B cell (primary cell): ENCODE measurements around the gene CINP. TPM values are rescaled to one million over a fixed set of nuclear protein-coding genes. Genes with fewer than 3 reads are reported as not detected.

Experiments
- ATAC-seq: fragments of 200-7000 bp; cut with Tn5 transposase; one replicate; pipeline ENCODE4 v1.10.0; 2021; ENCODE audit warnings: low read depth, mild to moderate bottlenecking, moderate number of reproducible peaks, moderate library complexity
- CTCF ChIA-PET: fragments of 350-600 bp; sonication (Branson Sonifier 250); formaldehyde crosslinking; loops from one replicate; lab custom pipeline; 2021; ENCODE audit warnings: antibody characterized with exemption, inconsistent platforms; lab: Charles Lee
- POLR2A ChIA-PET: fragments of 350-600 bp; sonication (Branson Sonifier 250); formaldehyde crosslinking; loops from one replicate; lab custom pipeline; 2021; ENCODE audit warnings: antibody characterized with exemption; lab: Charles Lee
- DNase-seq: peaks from one replicate; pipeline ENCODE4 v3.0.0; 2013
- H2AFZ ChIP-seq: 2 replicates; pipeline ENCODE4 v1.6.1; 2012; ENCODE audit warnings: mild to moderate bottlenecking, low read depth, low read length; ENCODE audit not compliant: insufficient read depth, poor library complexity, severe bottlenecking
- H3K27ac ChIP-seq, 2 donors: 1 replicate in 1 of 2; 2 replicates in 1 of 2; pipeline ENCODE4 v1.5.1; 2012 to 2013; ENCODE audit warnings: low read length in 2 of 2, mild to moderate bottlenecking in 2 of 2, moderate library complexity in 1 of 2
- H3K27me3 ChIP-seq, 4 experiments: fragments of 200-600 bp in 1 of 4; sonication (generic) in 1 of 4; replicated peaks in 1 of 4; 1 replicate in 2 of 4; 2 replicates in 2 of 4; pipeline versions ENCODE4 v1.6.1 to v1.7.0; 2013 to 2016; ENCODE audit warnings: low read length in 3 of 4, mild to moderate bottlenecking in 2 of 4, mixed read lengths in 1 of 4, moderate library complexity in 1 of 4; ENCODE audit not compliant: insufficient read depth in 4 of 4, control insufficient read depth in 3 of 4; ENCODE audit errors: control extremely low read depth in 1 of 4
- H3K36me3 ChIP-seq, 2 experiments: replicated peaks in 1 of 2; 1 replicate in 1 of 2; 2 replicates in 1 of 2; pipeline versions ENCODE4 v1.6.1 to v1.7.1; 2013; ENCODE audit warnings: low read length in 1 of 2; ENCODE audit not compliant: insufficient read depth in 2 of 2, control insufficient read depth in 1 of 2; ENCODE audit errors: control extremely low read depth in 1 of 2, extremely low read depth in 1 of 2
- H3K4me1 ChIP-seq, 2 donors: fragments of 200-600 bp in 1 of 2; sonication (generic) in 1 of 2; 1 replicate in 1 of 2; 2 replicates in 1 of 2; pipeline versions ENCODE4 v1.5.1 to v1.6.1; 2013 to 2017; ENCODE audit warnings: low read length in 2 of 2; ENCODE audit not compliant: control insufficient read depth in 2 of 2, insufficient read depth in 2 of 2
- H3K4me2 ChIP-seq: replicated peaks from 2 replicates; pipeline ENCODE3; 2012; ENCODE audit warnings: mild to moderate bottlenecking, low read depth, low read length; ENCODE audit not compliant: poor library complexity, severe bottlenecking
- H3K4me3 ChIP-seq, 5 experiments: fragments of 200-600 bp in 1 of 5; sonication (generic) in 1 of 5; 1 replicate in 3 of 5; 2 replicates in 2 of 5; pipeline versions ENCODE4 v1.5.1 to v1.7.0; 2011 to 2016; ENCODE audit warnings: low read length in 4 of 5, mild to moderate bottlenecking in 4 of 5, low read depth in 2 of 5, control low read depth in 1 of 5, moderate library complexity in 1 of 5; ENCODE audit not compliant: insufficient read depth in 1 of 5; ENCODE audit errors: control extremely low read depth in 1 of 5, extremely low read depth in 1 of 5
- H3K79me2 ChIP-seq: fragments of 200-600 bp; sonication (generic); one replicate; pipeline ENCODE4 v1.6.0; 2016; ENCODE audit warnings: low read length; ENCODE audit not compliant: control insufficient read depth, insufficient read depth
- H3K9ac ChIP-seq: fragments of 200-600 bp; sonication (generic); 2 replicates; pipeline ENCODE4 v1.6.1; 2017; ENCODE audit warnings: mild to moderate bottlenecking, low read length, moderate library complexity
- H3K9me3 ChIP-seq, 3 donors: one replicate each; pipeline versions ENCODE4 v1.6.1 to v1.7.1; 2013; ENCODE audit warnings: low read length in 2 of 3; ENCODE audit not compliant: control insufficient read depth in 2 of 3, insufficient read depth in 1 of 3; ENCODE audit errors: control extremely low read depth in 1 of 3
- H4K20me1 ChIP-seq: 2 replicates; pipeline ENCODE4 v1.6.0; 2012; ENCODE audit warnings: mild to moderate bottlenecking, low read length; ENCODE audit not compliant: insufficient read depth, control insufficient read depth, poor library complexity, severe bottlenecking
- H3K27ac Mint-ChIP-seq: one replicate; pipeline ENCODE4 v1.8.0; 2021; ENCODE audit warnings: mixed read lengths
- H3K27me3 Mint-ChIP-seq: one replicate; pipeline ENCODE4 v1.8.0; 2021; ENCODE audit warnings: mixed read lengths
- H3K4me1 Mint-ChIP-seq: one replicate; pipeline ENCODE4 v1.8.0; 2021; ENCODE audit warnings: mixed read lengths
- H3K4me3 Mint-ChIP-seq: one replicate; pipeline ENCODE4 v1.8.0; 2021; ENCODE audit warnings: mixed read lengths
- H3K9me3 Mint-ChIP-seq: one replicate; pipeline ENCODE4 v1.8.0; 2022; ENCODE audit warnings: mixed read lengths; ENCODE audit not compliant: insufficient read depth
- CTCF ChIP-seq: fragments of 200-600 bp; IDR thresholded peaks from one replicate; pipeline ENCODE4 v1.8.0; 2022; ENCODE audit warnings: antibody characterized with exemption, mild to moderate bottlenecking
- EZH2 ChIP-seq: IDR thresholded peaks from 2 replicates; pipeline ENCODE4 v1.6.1; 2012; ENCODE audit warnings: borderline replicate concordance, low read depth, mild to moderate bottlenecking, moderate library complexity, low read length; ENCODE audit not compliant: insufficient read depth, poor library complexity, severe bottlenecking
- WGBS: methylation state at CpG from one replicate; pipeline ENCODE4 v1.1.5; 2013; ENCODE audit warnings: missing lambda C conversion rate; ENCODE audit not compliant: insufficient coverage; 5-methylcytosine and 5-hydroxymethylcytosine counted together
- intact Hi-C: fragments of 100-400 bp; cut with micrococcal nuclease; formaldehyde crosslinking; loops from one replicate; pipeline ENCODE4 v1.10.0; 2022
- polyA plus RNA-seq: library from polyadenylated mRNA; depleted of rRNA; stranded (reverse); fragments of >200 nt; gene quantifications from 2 replicates; pipeline ENCODE4 v1.2.3, GENCODE V29; 2012
- total RNA-seq, 2 donors: library from RNA; stranded (reverse); fragments of 120-200 nt in 1 of 2; gene quantifications; 1 replicate in 1 of 2; 2 replicates in 1 of 2; pipeline versions ENCODE4 v1.2.3 to v1.2.4, GENCODE V29; 2013 to 2022

Gene CINP
- total and polyA plus RNA-seq, 2 donors (not counting 1 experiment from before 2014, with no cell fraction given) = 21.9 to 28.8 TPM

DNA sequence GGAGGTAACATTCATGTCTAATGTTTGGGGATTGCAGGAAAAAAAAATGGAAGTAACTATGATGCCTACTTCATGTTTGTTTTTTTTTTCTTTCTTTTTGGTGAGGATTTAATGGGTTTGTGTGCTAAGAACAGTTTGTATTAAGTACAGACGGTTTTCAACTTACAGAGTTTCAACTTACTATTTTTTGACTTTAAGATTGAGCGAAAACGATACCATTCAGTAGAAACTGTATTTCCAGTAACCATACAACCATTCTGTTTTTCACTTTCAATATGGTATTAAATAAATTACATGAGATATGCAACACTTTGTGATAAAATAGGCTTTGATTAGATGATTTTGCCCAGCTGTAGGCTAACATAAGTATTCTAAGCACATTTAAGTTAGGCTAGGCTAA lies 10.4 kb upstream of the CINP start:
- no peak overlapping the region for H3K27ac ChIP-seq
- Mint-ChIP-seq H3K4me3 (no peak overlapping the region), H3K27ac (no peak overlapping the region), H3K27me3 (no peaks in the 10 kb centered on the region), H3K9me3 (no peaks in the 10 kb centered on the region), H3K4me1 (peaks cover 7% of the 10 kb centered on the region)
- no peak overlapping the region for H2AFZ ChIP-seq
- no peak overlapping the region for H3K4me2 ChIP-seq
- no peak overlapping the region for H3K9ac ChIP-seq
- no peaks in the 10 kb centered on the region for H3K27me3 ChIP-seq
- TF ChIP-seq EZH2 = no peak
- no peak for TF ChIP-seq CTCF
- H3K36me3 ChIP-seq = peaks cover 0 to 4% of the 10 kb centered on the region in 2 experiments
- no peak for DNase-seq
- intact Hi-C loops = no loop called here
- CTCF ChIA-PET = no interaction called here
- H3K4me1 ChIP-seq = peaks cover 0 to 6% of the 10 kb centered on the region in 2 donors
- no CpG with 5 or more reads among the region's 3 CpGs for WGBS
- H3K79me2 ChIP-seq = no peaks in the 10 kb centered on the region
- no peak overlapping the region for H3K4me3 ChIP-seq
- H4K20me1 ChIP-seq = no peaks in the 10 kb centered on the region
- H3K9me3 ChIP-seq = no peaks in the 10 kb centered on the region
- POLR2A ChIA-PET = interaction anchor here (0.5 kb wide), 1 partner anchor 227 kb away, joined by 6 read pairs; no protein-coding TSS in a partner anchor
- no peak for ATAC-seq

GRCh38 chr14:102371361-102371760 lies 8.7 kb upstream of the CINP start:
- DNase-seq = no peak
- Histone ChIP-seq H3K9ac (no peak overlapping the region), H3K36me3 (no peaks in the 10 kb centered on the region), H3K27ac (no peak overlapping the region), H3K4me1 (peaks cover 0 to 12% of the 10 kb centered on the region in 2 donors), H3K79me2 (peaks cover 4% of the 10 kb centered on the region), H2AFZ (no peak overlapping the region), H3K4me3 (peak overlapping the region in 1 of 5 experiments; percentile 42), H4K20me1 (no peaks in the 10 kb centered on the region), H3K4me2 (no peak overlapping the region), H3K27me3 (no peaks in the 10 kb centered on the region), H3K9me3 (no peaks in the 10 kb centered on the region)
- 93% methylated on average over 2 of the region's 4 CpGs for WGBS
- no peak overlapping the region for H3K27ac Mint-ChIP-seq
- ChIA-PET CTCF (interaction anchor here (0.9 kb wide), 1 partner anchor 153 kb away, joined by 3 read pairs; no protein-coding TSS in a partner anchor), POLR2A (no interaction called here)
- H3K4me3 Mint-ChIP-seq = no peak overlapping the region
- H3K9me3 Mint-ChIP-seq = no peaks in the 10 kb centered on the region
- H3K27me3 Mint-ChIP-seq = no peaks in the 10 kb centered on the region
- no peak for ATAC-seq
- intact Hi-C loops = no loop called here
- H3K4me1 Mint-ChIP-seq = peaks cover 11% of the 10 kb centered on the region
- TF ChIP-seq EZH2 (no peak), CTCF (no peak)
